Smooth muscle cell of the brain vasculature (primary cell): ENCODE measurements around the gene LRRC25.

Source experiments
- DNase-seq: peaks from one replicate; pipeline ENCODE4 v3.0.0-alpha.2; 2012; ENCODE audit warnings: low read depth, low spot score

The LRRC25 gene

DNA sequence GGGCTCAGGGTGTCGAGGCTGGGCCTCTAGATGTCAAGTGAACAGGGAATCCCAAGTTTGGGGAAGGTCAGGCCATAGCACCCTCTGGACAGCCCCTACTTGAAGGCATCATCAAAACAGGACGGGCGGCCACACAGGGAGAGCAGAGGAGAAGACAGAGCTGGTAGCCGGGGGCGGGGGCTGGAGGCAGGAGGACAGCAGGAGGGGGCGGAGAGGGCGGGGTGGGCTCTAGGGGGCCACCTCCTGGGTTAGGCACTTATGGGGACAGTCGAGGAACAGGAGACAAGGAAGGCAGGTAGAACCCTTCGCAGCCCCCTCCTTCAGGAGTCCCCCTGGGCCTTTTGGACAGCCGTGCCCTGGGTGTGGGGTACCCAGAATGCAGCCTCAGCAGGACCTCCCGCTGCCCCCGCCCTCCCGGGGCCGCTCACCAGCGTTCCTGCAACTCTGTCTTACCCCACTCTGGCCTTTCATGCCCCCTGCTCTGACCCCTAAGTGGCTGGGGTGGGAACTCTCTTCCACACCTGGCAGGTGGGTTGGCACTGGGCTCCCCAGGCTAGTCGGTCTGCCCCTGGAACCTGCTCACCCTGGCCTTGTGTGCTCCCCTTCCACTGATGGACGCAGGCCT lies 27.6 kb upstream of the LRRC25 start:
- no peak for DNase-seq

- DNase-seq: no peak
These were observed 26.9 kb upstream of the LRRC25 start for GRCh38 chr19:18424122-18424889.

DNA sequence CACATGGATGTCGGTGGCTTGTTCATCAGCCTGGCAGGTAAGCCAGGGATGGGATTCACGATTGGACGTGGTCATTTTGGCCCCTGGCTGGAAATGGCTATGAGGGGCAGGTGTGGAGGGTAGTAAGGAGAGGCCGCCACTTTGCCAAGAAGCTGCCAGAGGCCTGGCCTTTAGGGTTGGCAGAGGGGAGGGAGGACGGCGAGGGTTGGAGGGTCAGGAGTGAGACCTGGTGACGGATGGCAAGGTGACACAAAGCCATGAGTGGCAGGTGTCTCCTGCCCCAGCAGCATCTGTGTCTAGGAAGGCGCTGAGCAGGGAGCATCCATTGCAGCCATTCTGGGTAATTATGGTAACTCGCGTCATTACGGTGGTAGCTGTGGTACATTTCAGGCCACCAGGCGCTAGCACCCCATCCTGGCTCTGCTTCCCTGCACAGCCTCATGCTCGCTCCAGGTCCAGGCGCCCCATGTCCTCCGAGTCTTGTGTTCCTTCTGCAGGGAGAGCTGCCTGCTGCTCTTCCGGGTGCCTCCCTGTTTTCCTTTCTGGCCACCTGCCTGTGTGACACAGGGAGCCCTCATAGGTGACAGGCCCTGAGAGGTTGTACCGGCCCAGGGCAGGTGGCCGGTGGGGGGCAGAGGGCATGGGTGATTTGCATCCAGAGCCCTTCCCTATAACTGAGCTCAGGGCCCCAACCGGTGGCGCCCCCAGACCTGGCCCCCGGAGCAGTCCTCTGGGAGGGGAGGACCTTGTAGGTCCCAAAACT lies 26.0 kb upstream of the LRRC25 start:
- no peak for DNase-seq

GRCh38 chr19:18422530-18423191 lies 25.2 kb upstream of the LRRC25 start:
- no peak for DNase-seq

- no peak for DNase-seq
These were observed 24.0 kb upstream of the LRRC25 start for GRCh38 chr19:18421371-18421959.

GRCh38 chr19:18420930-18421329 lies 23.5 kb upstream of the LRRC25 start:
- no peak for DNase-seq

GRCh38 chr19:18419699-18420460 lies 22.5 kb upstream of the LRRC25 start:
- no peak for DNase-seq

DNA sequence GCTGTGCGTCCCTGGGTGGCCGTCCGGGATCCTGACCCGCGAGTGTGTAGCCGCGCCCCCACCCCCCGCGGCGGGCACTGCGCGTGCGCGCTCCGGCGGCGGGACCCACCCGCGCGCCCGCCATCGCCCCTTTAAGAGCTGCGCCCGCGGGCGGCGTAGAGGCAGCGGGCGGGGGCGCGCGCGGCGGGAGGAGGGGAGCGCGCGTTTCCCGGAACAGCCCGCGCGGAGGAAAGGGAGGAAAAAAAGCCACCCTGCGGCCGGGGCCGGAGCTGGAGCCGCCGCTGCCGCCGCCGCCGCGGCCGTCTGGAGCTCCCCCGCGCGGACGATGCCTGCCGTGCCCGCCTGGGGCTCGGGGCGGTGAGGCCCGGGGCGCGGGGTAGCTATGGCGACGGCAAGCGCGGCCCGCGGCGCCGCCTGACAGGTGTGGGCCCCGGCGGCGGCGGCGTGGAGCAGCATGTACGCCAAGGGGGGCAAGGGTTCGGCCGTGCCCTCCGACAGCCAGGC lies 21.8 kb upstream of the LRRC25 start, which contains the start of gene SSBP4:
Gene SSBP4 (plus strand): TSS at position 204 of the 504 bp plus-strand sequence. CDS start 251 bp downstream, at position 455.
- DNase-seq: no peak

DNA sequence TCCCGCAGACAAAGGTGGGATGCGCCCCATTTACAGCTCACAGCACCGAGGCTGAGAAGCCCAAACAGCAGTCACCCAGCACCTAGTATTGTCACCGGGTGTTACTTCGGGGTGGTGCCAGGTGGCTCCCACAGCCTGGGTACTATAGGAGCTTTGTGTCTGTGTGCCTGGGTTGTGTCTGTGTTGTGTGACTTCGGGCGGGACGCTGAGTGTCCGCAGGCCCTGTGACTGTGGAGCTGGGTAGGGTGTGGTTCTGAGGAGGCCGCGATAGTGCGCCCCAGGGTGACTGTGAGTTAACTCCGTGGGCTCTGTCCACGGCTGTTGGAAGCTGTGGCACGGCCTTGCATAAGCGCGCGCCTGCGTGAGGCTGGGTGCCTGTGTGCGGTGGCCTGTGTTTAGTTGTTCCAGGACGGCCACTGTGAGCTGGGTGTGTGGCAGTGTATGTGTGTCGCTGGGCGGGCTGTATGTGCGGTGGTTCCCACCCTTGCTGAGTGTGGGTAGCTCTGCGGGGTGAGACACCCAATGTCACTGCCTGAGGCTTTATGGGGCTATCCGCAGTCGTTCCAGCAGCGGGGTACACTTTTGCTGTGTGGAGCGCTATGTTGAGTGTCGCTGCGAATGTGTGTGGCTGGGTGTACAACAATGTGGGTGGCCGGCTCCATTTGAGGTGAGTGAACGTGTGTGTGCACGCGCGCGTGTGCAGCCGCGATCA lies 21.2 kb upstream of the LRRC25 start:
- DNase-seq: no peak

DNA sequence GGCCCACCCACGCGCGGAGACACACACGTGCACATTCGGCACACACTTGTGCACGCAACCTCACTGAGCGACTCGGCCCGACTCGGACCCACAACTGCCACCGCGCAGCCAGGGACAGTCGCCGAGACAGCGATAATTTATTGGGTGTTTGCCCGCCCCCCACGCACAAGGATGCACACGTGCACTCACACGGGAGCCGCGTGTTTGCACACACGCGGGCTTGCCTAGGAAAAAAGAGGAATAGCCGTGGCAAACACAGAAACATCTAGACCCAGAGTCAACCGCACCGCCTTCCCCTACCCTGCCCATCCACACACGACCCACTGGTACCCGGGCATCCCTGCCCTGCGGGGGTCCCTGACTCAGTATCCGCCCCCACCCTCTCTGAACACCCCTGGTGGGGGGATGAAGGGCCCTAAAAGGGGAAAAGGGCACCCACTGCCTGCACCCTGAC lies 20.6 kb upstream of the LRRC25 start:
- DNase-seq: no peak

DNA sequence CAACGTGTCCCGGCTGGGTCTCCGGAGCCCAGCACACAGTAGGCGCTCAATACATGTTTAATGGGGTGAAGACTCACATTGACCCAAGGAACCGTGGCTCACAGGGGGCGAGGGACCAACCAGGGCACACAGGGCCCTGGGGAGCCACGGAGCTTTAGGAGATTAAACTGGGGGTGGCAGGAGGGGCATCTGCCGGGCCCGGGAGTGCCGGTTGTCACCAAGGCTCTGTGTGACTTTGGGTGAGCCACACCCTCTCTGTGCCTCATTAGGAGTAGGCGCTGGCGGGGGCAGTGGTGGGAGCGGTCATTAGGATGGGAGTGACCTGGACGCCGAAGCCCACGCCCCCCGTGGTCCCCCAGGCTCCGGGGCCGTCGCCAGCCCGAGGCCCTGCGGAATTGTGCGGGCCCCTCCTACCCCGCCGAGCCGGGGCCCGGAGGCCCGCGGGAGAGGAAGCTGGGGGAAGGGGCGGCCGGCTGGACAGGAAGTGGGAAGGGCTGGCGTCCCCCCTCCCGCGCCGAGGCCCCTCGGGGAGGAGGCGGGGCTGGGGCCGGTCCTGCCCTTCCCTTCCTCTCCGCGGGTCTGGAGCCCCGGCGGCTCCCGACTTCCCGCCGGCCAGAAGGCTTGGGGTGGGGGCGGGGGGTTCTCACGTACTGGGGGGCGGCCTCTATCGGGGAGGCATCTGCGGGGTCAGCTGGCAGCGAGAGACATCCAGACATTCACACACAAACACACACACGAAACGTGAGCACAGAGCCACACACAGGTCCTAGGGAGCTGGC lies 20.0 kb upstream of the LRRC25 start:
- DNase-seq: no peak

GRCh38 chr19:18416778-18417249 lies 19.4 kb upstream of the LRRC25 start:
- DNase-seq: no peak

GRCh38 chr19:18415178-18415867 lies 17.9 kb upstream of the LRRC25 start:
- DNase-seq: no peak

- no peak for DNase-seq
These were observed 17.2 kb upstream of the LRRC25 start for GRCh38 chr19:18414504-18415177.

GRCh38 chr19:18412610-18413239 lies 15.3 kb upstream of the LRRC25 start:
- no peak for DNase-seq

DNA sequence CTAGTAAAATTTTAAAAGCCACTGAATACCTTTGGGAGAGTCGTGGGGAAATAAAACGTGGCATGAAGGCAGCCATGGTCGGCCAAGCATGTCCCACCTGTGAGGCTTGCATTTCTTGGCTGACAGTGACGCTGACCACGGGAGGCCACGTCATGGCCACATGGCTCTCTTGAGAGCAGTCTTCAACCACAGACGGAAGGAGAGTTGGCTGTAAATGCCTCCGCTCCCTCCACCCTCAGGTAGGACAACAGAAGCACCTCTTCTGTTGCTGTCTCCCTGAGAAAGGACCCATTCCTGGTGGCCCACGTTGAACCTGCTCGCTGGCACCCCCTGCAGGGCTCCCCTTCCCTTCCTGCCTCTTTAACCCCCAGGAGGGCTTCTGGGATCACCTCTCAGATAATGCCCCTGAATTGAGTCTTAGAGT lies 10.6 kb upstream of the LRRC25 start:
- DNase-seq: no peak

DNA sequence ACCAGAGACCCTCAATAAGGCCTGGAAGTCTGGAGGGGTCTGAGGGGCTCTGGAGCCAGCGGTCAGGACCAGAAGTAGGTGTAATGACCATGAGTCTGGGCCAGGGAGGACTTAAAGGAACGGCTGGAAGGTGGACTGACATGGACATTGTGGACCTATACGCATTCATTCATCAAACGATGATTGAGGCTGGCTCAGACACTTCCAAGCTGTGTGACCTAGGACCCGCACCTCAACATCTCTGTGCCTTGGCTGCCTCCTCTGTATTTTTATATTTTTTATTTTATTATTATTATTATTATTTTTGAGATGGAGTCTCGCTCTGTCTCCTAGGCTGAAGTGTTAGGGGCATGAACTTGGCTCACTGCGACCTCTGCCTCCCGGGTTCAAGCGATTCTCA lies 9.3 kb upstream of the LRRC25 start:
- DNase-seq: no peak
